Endothelial cell of umbilical vein (primary cell): ENCODE results near the gene SLC49A4. TPM values are rescaled to one million over a fixed set of nuclear protein-coding genes. Genes with fewer than 3 reads are reported as not detected.

Source experiments
- BruUV-seq: library from RNA; stranded (reverse); fragments of 400-500 nt; replicated peaks from 2 replicates; lab custom pipeline; 2021; lab: Mats Ljungman, UMichigan
- CTCF ChIA-PET: fragments of 300-600, 350-600 bp; sonication (Branson Sonifier 250); formaldehyde crosslinking; loops from one replicate; lab custom pipeline; 2021; ENCODE audit warnings: antibody characterized with exemption, inconsistent platforms; lab: Charles Lee
- POLR2A ChIA-PET: fragments of 300-600, 350-600 bp; sonication (Branson Sonifier 250); formaldehyde crosslinking; loops from one replicate; lab custom pipeline; 2021; ENCODE audit warnings: antibody characterized with exemption, inconsistent platforms; lab: Charles Lee
- DNase-seq: peaks from one replicate; pipeline ENCODE4 v3.0.0-alpha.2; 2011; ENCODE audit warnings: low read depth, low spot score
- FAIRE-seq: peaks from 2 replicates; lab custom pipeline; 2011; peaks lifted over from hg19 to GRCh38; lab: Jason Lieb, UNC
- H2AFZ ChIP-seq: 2 replicates; pipeline ENCODE4 v1.6.0; 2012; ENCODE audit warnings: low read depth, low read length, control low read depth, inconsistent platforms
- H3K27ac ChIP-seq: 2 replicates; pipeline ENCODE4 v1.5.1; 2011; ENCODE audit warnings: low read depth, mild to moderate bottlenecking, control low read depth, low read length, moderate library complexity; ENCODE audit not compliant: insufficient read depth
- H3K27me3 ChIP-seq, 2 experiments: 2 replicates each; pipeline versions ENCODE4 v1.6.0 to v1.6.1; 2011; ENCODE audit warnings: low read length in 2 of 2, mixed read lengths in 1 of 2; ENCODE audit not compliant: control insufficient read depth in 2 of 2, insufficient read depth in 2 of 2
- H3K36me3 ChIP-seq, 2 experiments: 2 replicates in 1 of 2; 3 replicates in 1 of 2; pipeline ENCODE4 v1.5.1; 2011; ENCODE audit warnings: low read length in 2 of 2, mild to moderate bottlenecking in 1 of 2, moderate library complexity in 1 of 2; ENCODE audit not compliant: control insufficient read depth in 2 of 2, insufficient read depth in 2 of 2; ENCODE audit errors: extremely low read depth in 1 of 2
- H3K4me1 ChIP-seq: 3 replicates; pipeline ENCODE4 v1.5.1; 2011; ENCODE audit warnings: mild to moderate bottlenecking, low read length; ENCODE audit not compliant: control insufficient read depth, insufficient read depth; ENCODE audit errors: extremely low read depth
- H3K4me2 ChIP-seq: 2 replicates; pipeline ENCODE4 v1.6.1; 2011; ENCODE audit warnings: low read length, control low read depth, mixed read lengths; ENCODE audit not compliant: insufficient read depth
- H3K4me3 ChIP-seq, 3 experiments: fragments of 200-600 bp in 1 of 3; sonication (generic), shearing (Covaris generic) in 1 of 3; replicated peaks in 1 of 3; 2 replicates each; pipeline ENCODE4 v1.5.1; 2011 to 2016; ENCODE audit warnings: control low read depth in 3 of 3, low read length in 3 of 3, mild to moderate bottlenecking in 2 of 3, inconsistent platforms in 1 of 3, low read depth in 1 of 3, moderate library complexity in 1 of 3; ENCODE audit not compliant: insufficient read depth in 1 of 3
- H3K79me2 ChIP-seq: 2 replicates; pipeline ENCODE4 v1.6.0; 2012; ENCODE audit warnings: low read length, inconsistent platforms; ENCODE audit not compliant: control insufficient read depth, insufficient read depth
- H3K9ac ChIP-seq: replicated peaks from 2 replicates; pipeline ENCODE3; 2011; ENCODE audit warnings: low read length, control low read depth; ENCODE audit not compliant: insufficient read depth; ENCODE audit errors: extremely low read depth
- H3K9me1 ChIP-seq: replicated peaks from 3 replicates; pipeline ENCODE4 v1.6.0; 2011; ENCODE audit warnings: mild to moderate bottlenecking, low read length; ENCODE audit not compliant: control insufficient read depth, insufficient read depth; ENCODE audit errors: extremely low read depth
- H3K9me3 ChIP-seq: replicated peaks from 2 replicates; pipeline ENCODE4 v1.5.1; 2012; ENCODE audit warnings: low read length, inconsistent platforms; ENCODE audit not compliant: control insufficient read depth, insufficient read depth
- H4K20me1 ChIP-seq: replicated peaks from 2 replicates; pipeline ENCODE3; 2011; ENCODE audit warnings: mild to moderate bottlenecking, low read length; ENCODE audit not compliant: control insufficient read depth, insufficient read depth; ENCODE audit errors: extremely low read depth
- EZH2 ChIP-seq: IDR thresholded peaks from 2 replicates; pipeline ENCODE4 v1.6.1; 2012; ENCODE audit warnings: borderline replicate concordance, low read depth, mild to moderate bottlenecking, moderate library complexity, low read length, inconsistent platforms; ENCODE audit not compliant: severe bottlenecking
- FOS ChIP-seq: IDR thresholded peaks from 2 replicates; pipeline ENCODE4 v1.6.1; 2011; ENCODE audit warnings: mild to moderate bottlenecking, low read length, moderate library complexity, borderline replicate concordance; ENCODE audit not compliant: insufficient read depth
- GATA2 ChIP-seq: IDR thresholded peaks from 2 replicates; pipeline ENCODE4 v1.7.0; 2011; ENCODE audit warnings: low read depth, mild to moderate bottlenecking, moderate library complexity, mixed read lengths, low read length; ENCODE audit not compliant: insufficient read length, insufficient read depth
- JUN ChIP-seq: IDR thresholded peaks from 2 replicates; pipeline ENCODE4 v1.6.1; 2011; ENCODE audit warnings: borderline replicate concordance, low read depth; ENCODE audit not compliant: insufficient read length, insufficient read depth
- MAX ChIP-seq: IDR thresholded peaks from 2 replicates; pipeline ENCODE4 v1.6.1; 2011; ENCODE audit not compliant: insufficient read depth, insufficient read length
- MYC ChIP-seq: IDR thresholded peaks from one replicate; pipeline ENCODE4 v1.6.1; 2011; ENCODE audit warnings: mild to moderate bottlenecking, low read depth, low read length
- POLR2A ChIP-seq: IDR thresholded peaks from 2 replicates; pipeline ENCODE4 v1.6.1; 2012; ENCODE audit warnings: low read depth, mild to moderate bottlenecking, control low read depth, low read length
- POLR2AphosphoS5 ChIP-seq: IDR thresholded peaks from 2 replicates; pipeline ENCODE4 v1.6.1; 2012; ENCODE audit warnings: low read depth, mild to moderate bottlenecking, control low read depth, low read length, moderate library complexity; ENCODE audit not compliant: insufficient read depth
- dilution Hi-C: fragments of 300-500 bp; cut with MboI; formaldehyde crosslinking; loops from one replicate; pipeline ENCODE4 v1.15.0; 2019; ENCODE audit warnings: low sequenced_read_pairs; ENCODE audit not compliant: extremely low pct_ligation_motif_present
- intact Hi-C: fragments of 100-400 bp; cut with micrococcal nuclease; formaldehyde crosslinking; loops from one replicate; pipeline ENCODE4 v1.10.0; 2022
- polyA plus RNA-seq, 4 experiments: library from polyadenylated mRNA; depleted of rRNA in 3 of 4; stranded (reverse) in 3 of 4; unstranded in 1 of 4; fragments of >200 nt; gene quantifications; 2 replicates each; pipeline versions ENCODE4 v1.2.1 to v1.2.3, GENCODE V29; 2011 to 2012; ENCODE audit warnings: missing spikeins in 1 of 4
- total RNA-seq: library from RNA; stranded (reverse); gene quantifications from 2 replicates; pipeline ENCODE4 v1.2.3, GENCODE V29; 2021
- TF ChIP-seq, protein P1 (sequence below), 2 donors: IDR thresholded peaks; 1 replicate in 1 of 2; 2 replicates in 1 of 2; pipeline ENCODE4 v1.5.1; 2011; ENCODE audit warnings: low read length in 2 of 2, mild to moderate bottlenecking in 2 of 2, moderate library complexity in 2 of 2, control low read depth in 1 of 2, inconsistent platforms in 1 of 2, low read depth in 1 of 2; ENCODE audit not compliant: insufficient read depth in 1 of 2; ENCODE audit errors: extremely low read depth in 1 of 2

The SLC49A4 gene
- total and polyA plus RNA-seq, 2 donors (not counting 3 experiments of a cell fraction or from before 2014, with no cell fraction given): 10.9 to 11.6 TPM

DNA sequence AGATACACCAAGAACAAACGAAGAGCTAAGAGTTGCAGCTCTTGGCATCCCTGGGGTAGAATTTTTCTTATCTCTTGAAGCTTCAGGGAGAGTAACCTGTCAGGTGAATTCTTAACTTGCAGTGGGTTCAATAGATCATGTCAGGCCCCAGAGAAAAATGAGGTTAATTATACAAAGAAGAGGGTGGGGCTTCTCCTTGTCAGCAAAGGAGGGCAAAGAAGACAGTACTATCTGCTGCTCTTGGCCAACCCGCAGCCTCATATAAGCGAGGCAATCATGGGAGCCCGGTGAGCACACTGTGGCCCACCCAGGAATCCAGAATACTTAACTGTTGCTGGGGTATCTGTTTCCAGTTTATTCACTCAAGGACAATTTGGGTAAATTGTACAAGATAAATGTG lies 122.5 kb downstream of the SLC49A4 start:
- peaks cover 17 to 28% of the 10 kb centered on the region in 2 experiments for H3K27me3 ChIP-seq

More for the DNA sequence above, 122.5 kb downstream of the SLC49A4 start:
- H3K4me1 ChIP-seq: no peaks in the 10 kb centered on the region
- no peak for TF ChIP-seq FOS
- TF ChIP-seq, protein P1, sequence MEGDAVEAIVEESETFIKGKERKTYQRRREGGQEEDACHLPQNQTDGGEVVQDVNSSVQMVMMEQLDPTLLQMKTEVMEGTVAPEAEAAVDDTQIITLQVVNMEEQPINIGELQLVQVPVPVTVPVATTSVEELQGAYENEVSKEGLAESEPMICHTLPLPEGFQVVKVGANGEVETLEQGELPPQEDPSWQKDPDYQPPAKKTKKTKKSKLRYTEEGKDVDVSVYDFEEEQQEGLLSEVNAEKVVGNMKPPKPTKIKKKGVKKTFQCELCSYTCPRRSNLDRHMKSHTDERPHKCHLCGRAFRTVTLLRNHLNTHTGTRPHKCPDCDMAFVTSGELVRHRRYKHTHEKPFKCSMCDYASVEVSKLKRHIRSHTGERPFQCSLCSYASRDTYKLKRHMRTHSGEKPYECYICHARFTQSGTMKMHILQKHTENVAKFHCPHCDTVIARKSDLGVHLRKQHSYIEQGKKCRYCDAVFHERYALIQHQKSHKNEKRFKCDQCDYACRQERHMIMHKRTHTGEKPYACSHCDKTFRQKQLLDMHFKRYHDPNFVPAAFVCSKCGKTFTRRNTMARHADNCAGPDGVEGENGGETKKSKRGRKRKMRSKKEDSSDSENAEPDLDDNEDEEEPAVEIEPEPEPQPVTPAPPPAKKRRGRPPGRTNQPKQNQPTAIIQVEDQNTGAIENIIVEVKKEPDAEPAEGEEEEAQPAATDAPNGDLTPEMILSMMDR (IDR thresholded peaks at IDR 0.05; ENCODE audit: extremely low read depth in 1 of 2, insufficient read depth in 1 of 2, low read depth in 1 of 2, low read length in 2 of 2): no peak
- no peak for TF ChIP-seq MAX
- TF ChIP-seq MYC: no peak
- TF ChIP-seq GATA2: no peak
- TF ChIP-seq POLR2A: no peak
- TF ChIP-seq POLR2AphosphoS5: no peak
- TF ChIP-seq JUN: no peak
- TF ChIP-seq EZH2: no peak
- ChIA-PET POLR2A (no interaction called here), CTCF (interaction anchor here (1.1 kb wide), 1 partner anchor 162 kb away, joined by 3 read pairs; no protein-coding TSS in a partner anchor)
- no peaks in the 10 kb centered on the region for H3K9me1 ChIP-seq
- intact Hi-C loops (no loop called here), dilution Hi-C loops (no loop called here)
- H3K27ac ChIP-seq: no peak overlapping the region
- no peak overlapping the region for H3K4me3 ChIP-seq
- no peaks in the 10 kb centered on the region for H3K9me3 ChIP-seq
- no TSS peak for BruUV-seq
- no peaks in the 10 kb centered on the region for H3K36me3 ChIP-seq
- H4K20me1 ChIP-seq: no peaks in the 10 kb centered on the region
- H3K4me2 ChIP-seq: no peak overlapping the region
- H2AFZ ChIP-seq: no peak overlapping the region
- DNase-seq (no peak), FAIRE-seq (no peak)
- no peaks in the 10 kb centered on the region for H3K79me2 ChIP-seq
- H3K9ac ChIP-seq: no peak overlapping the region
